Loucy (cell line): ENCODE measurements around the gene NUP155.
"Not testable (repeated sequence)": the region's sequence is repeated elsewhere in the genome, so short reads cannot be mapped to it uniquely, and the experiment has no call there.

Source experiments
- H2AFZ ChIP-seq: fragments of 200-600 bp; sonication (generic); 2 replicates; pipeline ENCODE4 v1.6.0; 2016; ENCODE audit warnings: antibody characterized with exemption, mild to moderate bottlenecking, low read length, moderate library complexity
- H3F3A ChIP-seq: fragments of 200-600 bp; 2 replicates; pipeline ENCODE4 v1.6.0; 2016; ENCODE audit warnings: antibody characterized with exemption, low read depth, mild to moderate bottlenecking
- H3K27me3 ChIP-seq: fragments of 200-600 bp; sonication (generic); 2 replicates; pipeline ENCODE4 v1.6.1; 2014; ENCODE audit warnings: low read length, mild to moderate bottlenecking; ENCODE audit not compliant: insufficient read depth, poor library complexity, severe bottlenecking
- H3K36me3 ChIP-seq: fragments of 200-600 bp; sonication (generic); 2 replicates; pipeline ENCODE4 v1.6.1; 2016; ENCODE audit warnings: low read length; ENCODE audit not compliant: insufficient read depth
- H3K4me1 ChIP-seq: fragments of 200-600 bp; sonication (generic); 2 replicates; pipeline ENCODE4 v1.5.1; 2014; ENCODE audit warnings: low read length, mild to moderate bottlenecking; ENCODE audit not compliant: insufficient read depth, poor library complexity, severe bottlenecking
- H3K4me2 ChIP-seq: fragments of 200-600 bp; sonication (generic); 2 replicates; pipeline ENCODE4 v1.6.0; 2014; ENCODE audit warnings: antibody characterized with exemption, low read length, low read depth, mild to moderate bottlenecking; ENCODE audit not compliant: poor library complexity, severe bottlenecking
- H3K4me3 ChIP-seq: fragments of 200-600 bp; sonication (generic); 2 replicates; pipeline ENCODE4 v1.5.1; 2014; ENCODE audit warnings: low read length, mild to moderate bottlenecking, mixed read lengths; ENCODE audit not compliant: poor library complexity, severe bottlenecking
- H3K79me2 ChIP-seq: fragments of 200-600 bp; sonication (generic); 2 replicates; pipeline ENCODE4 v1.6.1; 2014; ENCODE audit warnings: low read length; ENCODE audit not compliant: insufficient read depth
- H3K9ac ChIP-seq: fragments of 200-600 bp; sonication (generic); 2 replicates; pipeline ENCODE4 v1.6.0; 2014; ENCODE audit warnings: mild to moderate bottlenecking, low read depth, low read length, moderate library complexity; ENCODE audit not compliant: poor library complexity, severe bottlenecking
- H3K9me2 ChIP-seq: fragments of 200-600 bp; sonication (generic); replicated peaks from 2 replicates; pipeline ENCODE4 v1.6.1; 2016; ENCODE audit warnings: low read depth, low read length, mixed read lengths
- H3K9me3 ChIP-seq: fragments of 200-600 bp; sonication (generic); 2 replicates; pipeline ENCODE4 v1.6.1; 2014; ENCODE audit warnings: mild to moderate bottlenecking, antibody characterized with exemption, low read length, low read depth; ENCODE audit not compliant: insufficient read depth
- H4K20me1 ChIP-seq: fragments of 200-600 bp; sonication (generic); 2 replicates; pipeline ENCODE4 v1.6.0; 2014; ENCODE audit warnings: antibody characterized with exemption, low read length, mild to moderate bottlenecking; ENCODE audit not compliant: insufficient read depth, poor library complexity, severe bottlenecking
- CTCF ChIP-seq: fragments of 200-600 bp; sonication (generic); conservative IDR thresholded peaks from 2 replicates; pipeline ENCODE4 v1.5.1; 2014; ENCODE audit warnings: mild to moderate bottlenecking, antibody characterized with exemption, low read length
- EZH2phosphoT487 ChIP-seq: fragments of 200-600 bp; IDR thresholded peaks from 2 replicates; pipeline ENCODE4 v1.6.1; 2018; ENCODE audit warnings: antibody characterized with exemption, mild to moderate bottlenecking, moderate library complexity, borderline replicate concordance

Gene NUP155

GRCh38 chr5:37304888-37305287 is 66.0 kb downstream of the NUP155 start:
- H3K36me3 ChIP-seq, result peaks cover 84% of the 10 kb centered on the region; the same call in 1 of the 2 replicates
- H3K4me2 ChIP-seq, result no peak overlapping the region
- no peaks in the 10 kb centered on the region for H3K27me3 ChIP-seq
- no peaks in the 10 kb centered on the region for H3F3A ChIP-seq
- H3K9me2 ChIP-seq, result no peaks in the 10 kb centered on the region
- H3K9ac ChIP-seq, result no peak overlapping the region
- H3K4me3 ChIP-seq, result no peak overlapping the region
- TF ChIP-seq CTCF, result no peak
- no peak for TF ChIP-seq EZH2phosphoT487
- no peaks in the 10 kb centered on the region for H4K20me1 ChIP-seq
- no peaks in the 10 kb centered on the region for H3K79me2 ChIP-seq
- no peaks in the 10 kb centered on the region for H3K9me3 ChIP-seq
- no peak overlapping the region for H2AFZ ChIP-seq
- H3K4me1 ChIP-seq, result no peaks in the 10 kb centered on the region

GRCh38 chr5:37296313-37296712 is 74.6 kb downstream of the NUP155 start:
- H3F3A ChIP-seq, H3K9me2 ChIP-seq, H3K79me2 ChIP-seq, H3K9ac ChIP-seq, H3K27me3 ChIP-seq, H2AFZ ChIP-seq, H3K4me3 ChIP-seq, H3K4me1 ChIP-seq, H3K4me2 ChIP-seq, H4K20me1 ChIP-seq, H3K9me3 ChIP-seq: not testable (repeated sequence)
- peaks cover 63% of the 10 kb centered on the region for H3K36me3 ChIP-seq

GRCh38 chr5:37283214-37283820 is 87.6 kb downstream of the NUP155 start:
- Histone ChIP-seq H4K20me1 (no peaks in the 10 kb centered on the region), H3K9me3 (peaks cover 18% of the 10 kb centered on the region; the same call in 1 of the 2 replicates), H3K79me2 (no peaks in the 10 kb centered on the region), H3K4me1 (no peaks in the 10 kb centered on the region), H2AFZ (no peak overlapping the region), H3K36me3 (no peaks in the 10 kb centered on the region), H3K27me3 (no peaks in the 10 kb centered on the region), H3K4me3 (no peak overlapping the region), H3K9ac (no peak overlapping the region), H3K4me2 (no peak overlapping the region), H3F3A (no peaks in the 10 kb centered on the region), H3K9me2 (no peaks in the 10 kb centered on the region)
- no peak for TF ChIP-seq EZH2phosphoT487
- no peak for TF ChIP-seq CTCF

- Histone ChIP-seq H3K27me3 (no peaks in the 10 kb centered on the region), H4K20me1 (no peaks in the 10 kb centered on the region), H3F3A (no peaks in the 10 kb centered on the region), H3K4me3 (no peak overlapping the region), H3K9me3 (peaks cover 5% of the 10 kb centered on the region; the same call in 1 of the 2 replicates), H2AFZ (no peak overlapping the region), H3K36me3 (no peaks in the 10 kb centered on the region), H3K4me2 (no peak overlapping the region), H3K79me2 (no peaks in the 10 kb centered on the region), H3K9ac (no peak overlapping the region), H3K9me2 (no peaks in the 10 kb centered on the region), H3K4me1 (no peaks in the 10 kb centered on the region)
- no peak for TF ChIP-seq CTCF
- TF ChIP-seq EZH2phosphoT487, result no peak
These were observed 95.4 kb downstream of the NUP155 start for GRCh38 chr5:37275511-37275910.
